ENCODE results near the gene CHID1.

Gene CHID1

GRCh38 chr11:861105-861479, 49.5 kb downstream of the CHID1 start:
- DNase-seq, result no peak

- DNase-seq, result no peak
Measured at GRCh38 chr11:860234-861104, 50.1 kb downstream of the CHID1 start.

GRCh38 chr11:859394-860131, 51.0 kb downstream of the CHID1 start:
- no peak for DNase-seq

GRCh38 chr11:858762-859339, 51.8 kb downstream of the CHID1 start:
- DNase-seq, result no peak

GRCh38 chr11:858053-858761, 52.4 kb downstream of the CHID1 start:
- DNase-seq, result no peak

- DNase-seq, result no peak
Measured at GRCh38 chr11:856397-856796, 54.2 kb downstream of the CHID1 start.

- DNase-seq, result no peak
Measured at GRCh38 chr11:855796-856195, 54.8 kb downstream of the CHID1 start.

- DNase-seq, result no peak
Measured at GRCh38 chr11:855330-855674, 55.3 kb downstream of the CHID1 start.

- no peak for DNase-seq
Measured at GRCh38 chr11:854601-855329, 55.8 kb downstream of the CHID1 start.

- DNase-seq, result no peak
Measured at GRCh38 chr11:853682-854448, 56.7 kb downstream of the CHID1 start.

- no peak for DNase-seq
Measured at GRCh38 chr11:852762-853161, 57.8 kb downstream of the CHID1 start.

GRCh38 chr11:850775-851763, 59.5 kb downstream of the CHID1 start:
- no peak for DNase-seq

- no peak for DNase-seq
Measured at GRCh38 chr11:849951-850774, 60.4 kb downstream of the CHID1 start.

- no peak for DNase-seq
Measured at GRCh38 chr11:849104-849824, 61.3 kb downstream of the CHID1 start.

GRCh38 chr11:848380-848931, 62.2 kb downstream of the CHID1 start:
- DNase-seq, result peak; percentile 59

GRCh38 chr11:847876-848275, 62.7 kb downstream of the CHID1 start:
- DNase-seq, result no peak

- DNase-seq, result no peak
Measured at GRCh38 chr11:846496-847098, 64.0 kb downstream of the CHID1 start.

GRCh38 chr11:845872-846495, 64.6 kb downstream of the CHID1 start:
- DNase-seq, result no peak
